DMS153 (cell line): Measurements from ENCODE around the gene ZFPM1.

Source experiments
- DNase-seq: peaks from one replicate; lab custom pipeline; 2025; lab: John Stamatoyannopoulos, UW

Gene ZFPM1

DNA sequence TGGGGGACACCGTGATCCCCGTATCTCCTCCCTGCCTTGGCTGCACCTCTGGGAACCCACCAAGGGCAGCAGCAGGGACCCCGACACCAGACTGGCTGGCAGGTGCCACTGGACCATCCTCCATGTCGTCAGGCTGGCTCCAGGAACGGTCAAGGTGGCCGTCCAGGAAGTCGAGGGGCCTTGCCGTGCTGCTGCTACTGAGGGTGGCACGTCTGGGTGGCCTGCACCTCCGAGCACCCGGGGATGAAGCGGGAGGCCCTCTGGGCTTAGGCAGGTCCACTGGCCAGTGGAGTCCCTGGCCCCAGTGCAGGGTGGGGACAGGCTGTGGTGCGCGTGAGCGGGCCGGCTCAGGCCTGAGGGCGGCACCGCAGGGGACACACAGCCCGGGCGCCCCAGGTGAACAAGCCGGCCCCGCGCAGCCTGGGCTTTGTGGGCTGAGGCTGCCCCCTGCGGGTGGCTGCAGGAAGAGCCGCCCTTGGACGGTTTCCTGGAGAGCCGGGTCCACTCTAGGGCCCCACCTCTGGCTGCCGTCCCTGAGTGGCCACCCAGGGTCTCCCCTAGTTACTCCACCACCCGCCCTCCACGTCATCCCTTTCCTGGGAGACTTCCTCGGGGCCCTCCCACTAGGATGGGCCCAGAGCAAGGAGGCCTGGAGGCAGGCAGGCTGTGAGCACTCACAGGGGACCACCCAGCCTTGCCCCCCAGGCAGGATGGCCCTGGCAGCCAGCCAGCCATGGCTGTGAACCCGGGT lies 74.3 kb downstream of the ZFPM1 start:
- DNase-seq, result no peak

DNA sequence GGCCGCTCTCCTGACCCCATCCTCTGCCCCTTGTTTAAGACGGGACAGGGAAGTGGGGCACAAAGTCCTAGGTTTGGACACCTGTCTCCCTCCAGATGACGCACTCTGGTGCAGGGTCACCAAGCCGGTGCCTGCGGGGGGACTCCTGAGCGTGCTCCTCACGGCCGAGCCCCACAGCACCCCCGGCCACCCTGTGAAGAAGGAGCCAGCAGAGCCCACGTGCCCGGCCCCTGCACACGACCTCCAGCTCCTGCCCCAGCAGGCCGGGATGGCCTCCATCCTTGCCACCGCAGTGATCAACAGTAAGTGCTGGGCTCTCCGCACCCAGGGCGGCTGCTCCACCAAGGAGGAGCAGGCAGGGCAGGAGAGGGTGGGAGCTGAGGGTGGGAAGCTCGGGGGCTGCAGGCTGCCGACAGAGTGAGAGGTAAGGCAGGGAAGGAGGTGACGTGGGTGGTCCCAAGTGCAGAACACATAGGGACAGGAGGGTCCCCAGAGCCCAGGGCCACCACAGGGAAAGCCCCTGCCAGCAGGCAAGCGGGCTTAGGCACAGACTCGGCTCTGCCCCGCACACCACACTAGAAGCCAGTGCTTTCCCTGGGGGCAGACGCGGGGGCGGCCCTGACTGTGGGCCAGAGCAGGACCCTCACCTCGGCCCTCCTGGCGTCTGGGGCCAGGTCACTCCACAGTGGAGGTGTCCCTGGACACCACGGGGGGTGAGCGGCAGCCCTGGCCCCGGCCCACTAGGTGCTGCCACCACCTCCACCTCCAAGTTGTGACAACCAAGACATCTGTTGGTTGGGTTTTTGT lies 75.1 kb downstream of the ZFPM1 start:
- DNase-seq, result no peak

DNA sequence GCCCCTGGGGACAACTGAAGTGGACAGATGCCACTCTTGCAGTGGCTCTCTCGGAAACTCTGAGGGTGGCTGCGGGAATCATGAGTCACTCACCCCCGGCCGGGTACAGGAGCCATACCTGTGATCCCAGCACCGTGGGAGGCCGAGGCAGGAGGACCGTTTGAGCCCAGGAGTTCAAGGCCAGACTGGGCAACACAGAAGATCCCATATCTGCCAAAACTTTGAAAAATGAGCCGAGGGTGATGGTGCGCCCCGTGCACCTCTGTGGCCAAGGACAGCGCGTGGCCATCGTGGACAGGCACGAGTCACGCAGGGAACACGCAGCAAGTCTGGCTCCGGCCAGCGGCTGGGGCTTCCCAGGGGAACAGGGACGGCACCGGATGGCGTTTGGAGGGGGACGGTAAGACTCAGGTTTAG lies 75.8 kb downstream of the ZFPM1 start:
- DNase-seq, result no peak

DNA sequence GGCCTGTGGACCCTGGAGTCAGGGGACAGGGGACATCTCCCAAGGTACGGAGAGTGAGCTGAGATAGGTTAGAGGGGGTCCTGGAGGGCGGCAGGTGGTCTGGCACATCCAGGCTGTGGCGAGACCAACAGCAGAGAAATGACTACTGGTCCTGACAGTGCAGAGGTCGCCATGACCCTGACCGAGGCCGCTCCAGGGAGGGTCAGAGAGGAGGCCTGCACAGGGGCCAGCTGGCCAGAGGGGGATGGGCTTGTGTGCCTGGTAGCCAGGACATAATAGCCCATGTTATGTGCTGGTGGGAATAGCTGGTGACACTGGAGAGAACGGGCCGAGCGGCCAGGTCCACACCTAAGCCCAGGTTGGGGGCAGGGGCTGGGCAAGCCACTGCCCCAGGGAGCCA lies 76.5 kb downstream of the ZFPM1 start:
- DNase-seq, result no peak

DNA sequence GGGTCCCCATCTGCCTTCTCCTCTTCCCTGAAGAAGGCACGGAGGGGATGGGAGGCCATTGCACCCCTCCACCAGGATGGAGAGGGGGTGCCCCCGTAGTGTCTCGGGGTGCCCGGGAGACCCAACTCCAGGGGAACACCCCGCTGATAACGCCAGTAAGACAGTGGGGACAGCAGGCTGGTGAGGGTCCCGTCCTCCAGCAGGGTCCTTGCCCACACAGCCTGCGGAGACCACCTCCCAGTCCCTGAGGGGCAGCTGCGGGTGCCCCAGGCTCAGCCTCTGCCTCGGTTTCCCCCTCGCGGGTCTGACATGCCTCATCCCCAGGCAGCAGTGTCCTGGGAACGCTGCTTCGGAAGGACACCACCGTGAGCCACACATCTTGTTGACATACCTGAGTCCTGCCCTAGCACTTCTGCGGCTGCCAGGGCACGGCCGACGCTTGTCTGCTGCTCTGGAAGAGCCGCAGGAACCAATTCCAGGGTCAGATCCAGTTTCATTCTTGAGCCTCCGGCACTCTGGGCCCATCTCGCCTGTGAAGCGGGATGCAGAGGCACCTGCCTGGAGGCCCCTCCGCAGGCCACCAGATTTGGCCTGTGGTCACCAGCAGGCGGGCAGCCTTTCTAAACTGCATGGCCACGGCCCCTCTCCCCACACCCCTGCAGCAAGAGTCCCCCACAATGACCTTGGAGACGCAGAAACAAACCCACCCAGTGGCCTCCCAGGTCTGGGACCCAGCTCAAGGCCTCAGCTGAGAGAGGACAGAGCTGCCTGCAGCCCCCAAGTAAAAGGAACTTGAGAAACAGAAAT lies 77.2 kb downstream of the ZFPM1 start:
- no peak for DNase-seq

DNA sequence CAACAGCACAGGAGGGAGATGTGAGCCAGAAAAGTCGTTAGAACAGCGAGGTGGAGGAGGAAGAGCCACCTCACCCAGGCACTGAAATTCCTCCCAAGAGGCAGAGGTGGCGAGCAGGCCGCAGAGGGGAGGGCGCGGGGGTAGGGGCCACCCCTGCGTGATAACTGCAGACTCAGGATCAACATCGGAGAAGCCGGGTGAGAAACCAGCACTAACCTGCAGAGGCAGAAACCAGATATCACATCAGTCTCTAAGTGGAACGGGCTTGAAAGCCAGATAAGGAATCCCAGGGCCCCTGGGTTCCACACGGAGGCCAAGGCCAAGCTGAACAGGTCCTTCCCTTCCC lies 77.8 kb downstream of the ZFPM1 start:
- no peak for DNase-seq

DNA sequence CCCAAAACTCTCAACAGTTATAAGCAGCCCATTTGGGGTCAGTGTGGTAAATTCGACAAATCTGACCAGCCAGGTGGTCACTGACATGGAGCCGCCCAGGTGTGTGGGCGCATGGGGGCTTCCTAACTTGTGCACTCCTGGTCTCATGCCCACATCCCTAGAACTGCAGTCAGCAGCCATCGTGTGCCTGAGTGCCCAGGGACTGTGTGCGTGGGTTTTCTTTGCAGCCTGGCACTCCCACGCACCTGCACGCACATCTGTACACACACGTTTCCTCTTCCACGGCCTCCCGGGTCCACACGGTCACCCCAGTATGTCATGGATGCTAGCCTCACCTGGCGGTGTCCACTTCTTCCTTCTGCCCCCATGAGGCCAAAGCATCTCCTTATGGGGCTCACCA lies 78.3 kb downstream of the ZFPM1 start:
- no peak for DNase-seq

DNA sequence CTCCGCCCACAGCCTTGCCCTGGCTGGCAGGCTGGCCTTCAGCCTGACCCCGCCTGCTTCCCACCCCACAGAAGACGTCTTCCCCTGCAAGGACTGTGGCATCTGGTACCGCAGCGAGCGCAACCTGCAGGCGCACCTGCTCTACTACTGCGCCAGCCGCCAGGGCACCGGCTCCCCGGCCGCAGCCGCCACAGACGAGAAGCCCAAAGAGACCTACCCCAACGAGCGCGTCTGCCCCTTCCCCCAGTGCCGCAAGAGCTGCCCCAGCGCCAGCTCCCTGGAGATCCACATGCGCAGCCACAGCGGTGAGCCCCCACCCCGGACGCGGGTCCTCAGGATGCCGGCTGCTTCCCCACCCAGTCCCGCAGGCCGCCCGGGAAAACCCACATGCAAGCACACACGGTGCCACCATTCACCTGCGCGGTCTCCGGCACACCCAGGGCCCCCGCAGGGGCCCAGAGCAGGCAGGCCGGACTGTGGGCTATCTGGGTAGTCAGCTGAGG lies 78.9 kb downstream of the ZFPM1 start:
- no peak for DNase-seq

DNA sequence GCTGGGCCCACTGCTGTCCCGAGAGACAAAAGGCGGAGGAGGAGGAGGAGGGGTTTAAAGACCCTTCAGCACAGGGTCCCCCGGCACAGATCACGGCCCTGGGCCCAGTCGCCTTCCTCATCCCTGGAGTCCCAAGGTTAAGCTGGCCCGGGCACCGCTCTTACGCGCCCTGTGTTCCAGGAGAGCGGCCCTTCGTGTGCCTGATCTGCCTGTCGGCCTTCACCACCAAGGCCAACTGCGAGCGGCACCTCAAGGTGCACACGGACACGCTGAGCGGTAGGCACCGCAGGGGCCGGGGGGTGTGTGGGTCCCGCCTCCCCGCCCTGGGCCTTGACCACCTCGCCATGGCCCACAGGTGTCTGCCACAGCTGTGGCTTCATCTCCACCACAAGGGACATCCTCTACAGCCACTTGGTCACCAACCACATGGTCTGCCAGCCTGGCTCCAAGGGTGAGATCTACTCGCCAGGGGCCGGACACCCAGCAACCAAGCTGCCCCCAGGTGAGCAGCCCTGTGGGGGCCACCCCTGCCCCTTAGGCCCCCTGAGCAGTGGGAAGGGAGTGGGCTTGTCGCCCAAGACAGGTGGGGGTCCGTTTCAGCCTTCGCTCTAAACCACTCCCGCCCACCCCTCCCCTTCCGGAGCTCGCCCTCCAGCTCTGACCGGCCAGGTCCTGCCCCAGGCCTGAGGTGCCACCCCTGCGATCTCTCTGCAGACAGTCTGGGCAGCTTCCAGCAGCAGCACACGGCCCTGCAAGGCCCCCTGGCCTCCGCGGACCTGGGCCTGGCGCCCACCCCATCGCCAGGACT lies 79.6 kb downstream of the ZFPM1 start:
- no peak for DNase-seq

DNA sequence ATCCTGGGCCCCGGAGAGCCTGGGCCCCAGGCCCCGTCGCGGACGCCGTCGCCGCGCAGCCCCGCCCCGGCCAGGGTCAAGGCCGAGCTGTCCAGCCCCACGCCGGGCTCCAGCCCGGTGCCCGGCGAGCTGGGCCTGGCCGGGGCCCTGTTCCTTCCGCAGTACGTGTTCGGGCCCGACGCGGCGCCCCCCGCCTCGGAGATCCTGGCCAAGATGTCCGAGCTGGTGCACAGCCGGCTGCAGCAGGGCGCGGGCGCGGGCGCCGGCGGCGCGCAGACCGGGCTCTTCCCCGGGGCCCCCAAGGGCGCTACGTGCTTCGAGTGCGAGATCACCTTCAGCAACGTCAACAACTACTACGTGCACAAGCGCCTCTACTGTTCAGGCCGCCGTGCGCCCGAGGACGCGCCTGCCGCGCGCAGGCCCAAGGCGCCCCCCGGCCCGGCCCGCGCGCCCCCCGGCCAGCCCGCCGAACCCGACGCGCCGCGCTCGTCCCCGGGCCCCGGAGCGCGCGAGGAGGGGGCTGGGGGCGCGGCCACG lies 80.4 kb downstream of the ZFPM1 start:
- DNase-seq, result peak; percentile 5

DNA sequence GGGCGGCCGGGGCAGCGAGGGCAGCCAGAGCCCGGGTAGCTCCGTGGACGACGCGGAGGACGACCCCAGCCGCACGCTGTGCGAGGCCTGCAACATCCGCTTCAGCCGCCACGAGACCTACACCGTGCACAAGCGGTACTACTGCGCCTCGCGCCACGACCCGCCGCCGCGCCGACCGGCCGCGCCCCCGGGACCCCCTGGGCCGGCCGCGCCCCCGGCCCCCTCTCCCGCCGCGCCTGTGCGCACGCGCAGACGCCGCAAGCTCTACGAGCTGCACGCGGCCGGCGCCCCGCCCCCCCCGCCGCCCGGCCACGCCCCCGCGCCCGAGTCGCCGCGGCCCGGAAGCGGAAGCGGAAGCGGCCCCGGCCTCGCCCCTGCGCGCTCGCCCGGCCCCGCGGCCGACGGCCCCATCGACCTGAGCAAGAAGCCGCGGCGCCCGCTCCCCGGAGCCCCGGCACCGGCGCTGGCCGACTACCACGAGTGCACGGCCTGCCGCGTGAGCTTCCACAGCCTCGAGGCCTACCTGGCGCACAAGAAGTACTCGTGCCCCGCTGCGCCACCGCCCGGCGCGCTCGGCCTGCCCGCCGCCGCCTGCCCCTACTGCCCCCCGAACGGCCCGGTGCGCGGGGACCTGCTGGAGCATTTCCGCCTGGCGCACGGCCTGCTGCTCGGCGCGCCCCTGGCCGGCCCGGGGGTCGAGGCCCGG lies 81.0 kb downstream of the ZFPM1 start:
- peak; percentile 45 for DNase-seq

DNA sequence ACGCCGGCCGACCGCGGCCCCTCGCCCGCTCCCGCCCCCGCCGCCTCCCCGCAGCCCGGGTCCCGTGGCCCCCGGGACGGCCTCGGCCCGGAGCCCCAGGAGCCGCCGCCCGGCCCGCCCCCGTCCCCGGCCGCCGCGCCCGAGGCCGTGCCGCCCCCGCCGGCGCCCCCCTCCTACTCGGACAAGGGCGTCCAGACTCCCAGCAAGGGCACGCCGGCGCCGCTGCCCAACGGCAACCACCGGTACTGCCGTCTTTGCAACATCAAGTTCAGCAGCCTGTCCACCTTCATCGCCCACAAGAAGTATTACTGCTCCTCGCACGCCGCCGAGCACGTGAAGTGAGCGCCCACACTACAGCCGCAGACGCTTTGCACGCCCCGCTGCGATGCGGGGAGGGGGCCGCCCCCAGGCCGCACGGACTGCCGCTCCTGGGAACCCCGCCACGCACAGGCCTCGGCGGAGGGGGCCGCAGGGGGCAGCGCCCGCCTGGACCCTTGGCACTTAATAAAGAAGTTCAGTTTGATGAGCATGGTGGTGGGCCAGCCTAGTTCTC lies 81.6 kb downstream of the ZFPM1 start:
- DNase-seq, result no peak

DNA sequence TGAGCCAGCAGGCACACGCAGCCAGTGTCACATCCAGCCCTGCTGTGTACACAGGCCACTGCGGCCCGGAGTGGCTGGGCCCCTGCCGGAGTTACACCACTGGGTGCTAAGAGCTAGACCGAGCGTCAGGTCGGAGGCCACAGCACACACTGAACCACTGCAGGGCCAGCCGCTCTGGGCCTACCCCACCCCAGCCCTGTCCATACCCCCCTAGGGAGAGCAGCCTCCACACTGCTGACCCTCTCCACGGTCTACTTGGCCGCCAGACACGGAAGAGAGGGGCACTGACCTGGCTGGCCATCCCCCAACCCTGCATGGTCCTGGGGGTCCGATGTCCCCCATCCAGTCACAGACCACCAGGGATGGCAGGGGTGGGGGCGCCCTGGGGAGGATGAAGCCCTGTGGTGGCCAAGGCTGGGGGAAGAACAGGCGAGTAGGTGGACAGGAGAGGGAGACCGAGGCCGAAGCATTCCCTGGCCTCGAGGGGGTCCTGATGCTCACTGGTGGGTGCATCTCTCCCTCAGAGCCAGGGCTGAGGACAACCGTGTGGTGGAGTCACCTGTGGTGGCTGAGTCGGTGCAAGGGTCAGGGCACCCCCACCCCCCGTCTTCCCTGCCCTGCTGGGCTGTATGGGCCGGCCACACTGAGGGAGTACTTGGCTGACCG lies 82.2 kb downstream of the ZFPM1 start:
- no peak for DNase-seq

DNA sequence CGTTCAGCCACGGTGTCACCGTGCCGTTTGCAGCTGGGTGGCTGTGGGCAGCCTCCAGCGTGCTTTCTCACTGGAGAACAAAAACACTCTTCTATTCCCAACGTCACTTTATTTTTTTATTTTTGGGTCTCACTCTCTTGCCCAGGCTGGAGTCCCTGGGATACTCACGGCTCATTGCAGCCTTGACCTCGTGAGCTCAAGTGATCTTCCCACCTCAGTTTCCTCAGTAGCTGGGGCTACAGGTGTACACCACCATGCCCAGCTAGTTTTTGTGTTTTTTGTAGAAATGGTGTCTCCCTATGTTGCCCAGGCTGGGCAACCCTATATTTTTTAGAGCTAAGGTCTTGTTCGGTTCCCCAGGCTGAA lies 82.8 kb downstream of the ZFPM1 start:
- no peak for DNase-seq

DNA sequence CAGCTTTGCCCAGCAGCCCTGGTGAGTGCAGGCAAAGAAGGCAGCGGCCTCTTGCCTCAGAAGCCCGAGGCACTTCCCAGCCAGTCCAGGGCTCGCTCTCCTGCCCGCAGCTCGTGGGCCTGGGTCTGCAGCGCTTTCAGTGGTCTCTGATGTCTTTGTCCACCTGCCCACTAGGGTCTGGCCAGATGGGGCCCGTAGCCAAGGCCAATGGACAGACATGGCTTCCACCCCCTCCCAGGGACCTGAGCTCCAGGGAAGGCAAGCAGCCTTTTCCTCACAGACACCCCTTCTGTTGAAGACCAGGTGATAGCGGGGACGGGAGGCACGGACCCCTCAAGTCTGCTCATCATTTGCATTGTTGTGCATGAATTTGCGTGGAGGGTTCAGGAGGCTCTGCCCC lies 83.4 kb downstream of the ZFPM1 start:
- no peak for DNase-seq

DNA sequence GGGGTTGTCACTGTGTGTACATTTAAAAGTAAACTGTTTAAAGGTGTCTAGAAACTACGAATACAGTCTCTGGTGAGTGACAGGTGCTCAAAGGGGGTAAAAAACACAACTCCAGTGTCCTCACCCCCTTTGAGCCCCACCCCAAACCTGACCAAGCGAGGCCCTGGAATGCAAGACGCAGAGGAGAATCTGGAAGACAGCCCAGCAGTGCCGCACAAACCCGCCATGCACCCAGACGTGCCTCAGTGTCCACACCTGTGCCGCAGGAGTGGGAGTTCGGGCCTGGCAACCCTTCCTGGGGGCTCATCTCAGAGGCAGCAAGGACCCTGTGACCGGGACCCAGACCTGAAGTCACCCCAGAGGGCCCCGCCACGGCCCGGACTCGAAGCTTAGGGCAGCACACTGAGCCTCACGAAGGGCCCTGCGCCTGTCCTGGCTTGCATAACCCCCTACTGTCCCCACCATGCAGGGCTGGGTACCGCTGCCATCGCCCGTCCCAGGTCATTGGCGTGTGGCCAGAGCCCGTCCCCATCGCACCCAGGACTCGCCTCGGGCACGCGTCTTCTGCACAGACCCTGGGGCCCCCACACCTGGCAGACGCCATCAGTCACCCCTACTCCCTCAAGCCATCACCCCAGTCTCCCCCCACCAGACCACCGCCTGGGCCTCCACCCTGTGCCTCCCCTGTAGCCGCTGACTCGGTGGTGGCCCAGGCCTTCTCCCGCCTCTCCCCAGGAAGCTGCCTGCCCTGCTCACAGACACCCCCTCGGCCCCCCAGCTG lies 84.1 kb downstream of the ZFPM1 start:
- DNase-seq, result no peak

DNA sequence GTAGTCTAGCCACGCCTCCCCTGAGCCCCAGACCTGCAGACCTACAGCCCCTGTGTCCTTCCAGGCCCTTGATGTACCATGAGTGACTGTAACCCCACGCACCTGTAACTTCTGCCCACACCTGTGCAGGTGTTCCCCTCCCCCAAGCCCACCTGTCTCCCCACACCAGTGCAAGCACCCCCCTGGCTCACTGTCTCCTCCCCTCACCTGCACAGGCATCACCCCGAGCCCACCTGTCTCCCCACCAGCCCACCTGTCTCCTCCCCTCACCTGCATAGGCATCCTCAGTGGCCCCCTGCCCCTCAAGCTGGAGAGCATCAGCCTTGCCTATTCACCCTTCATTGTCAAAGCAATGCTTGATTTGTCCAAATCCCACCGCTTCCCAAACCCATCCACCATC lies 84.8 kb downstream of the ZFPM1 start:
- no peak for DNase-seq

DNA sequence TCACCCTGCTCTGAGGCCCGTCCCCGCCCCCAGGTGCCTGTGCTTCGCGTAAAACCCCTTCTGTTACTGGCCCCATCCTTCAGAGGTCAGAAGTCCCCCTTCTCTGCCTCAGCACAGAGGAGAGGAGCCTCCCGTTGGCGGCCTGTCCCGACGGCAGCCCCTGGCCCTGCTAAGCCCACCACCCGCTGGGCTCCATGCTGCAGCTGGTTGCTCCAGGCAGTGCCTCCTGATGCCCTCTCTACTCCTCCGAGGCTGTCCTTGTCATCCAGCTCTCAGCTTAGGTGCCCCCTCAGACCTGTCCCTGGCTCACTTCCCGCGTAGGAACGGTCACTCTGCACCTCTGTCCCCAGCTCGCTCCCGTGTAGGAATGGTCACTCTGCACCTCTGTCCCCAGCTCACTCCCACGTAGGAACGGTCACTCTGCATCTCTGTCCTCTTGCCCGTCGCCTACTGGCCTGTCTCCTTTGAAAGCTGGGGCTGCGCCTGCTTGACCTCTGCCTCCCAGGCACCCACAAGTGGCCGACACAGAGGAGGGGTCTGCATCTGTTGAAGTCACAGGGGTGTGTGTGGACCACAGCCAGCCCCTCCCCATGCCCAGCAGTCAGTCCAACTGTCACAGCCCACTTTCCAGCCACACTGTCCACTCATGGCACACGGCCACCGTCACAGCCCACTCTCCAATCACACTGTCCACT lies 85.4 kb downstream of the ZFPM1 start:
- no peak for DNase-seq

DNA sequence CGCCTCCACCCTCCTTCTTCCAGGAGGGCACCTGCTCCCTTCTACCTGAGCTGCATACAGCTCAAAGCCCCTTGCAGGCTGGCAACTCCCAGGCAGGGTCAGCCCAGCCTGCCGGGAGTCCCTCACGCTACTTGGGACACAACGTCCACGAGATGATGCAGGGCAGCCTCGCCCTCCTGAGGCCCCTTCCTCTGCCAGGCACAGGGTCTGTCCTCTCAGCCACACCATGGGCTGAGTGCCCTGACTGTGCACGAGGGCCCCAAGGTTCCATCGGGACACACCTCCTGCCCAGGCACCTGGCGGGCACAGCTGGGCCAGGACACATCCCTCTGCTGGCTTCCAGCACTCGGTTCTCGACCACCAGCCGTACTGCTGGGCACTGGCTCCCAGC lies 86.2 kb downstream of the ZFPM1 start:
- DNase-seq, result no peak
